Caco-2 (cell line): ENCODE data around the gene ZNF385C. TPM values are rescaled to one million over a fixed set of nuclear protein-coding genes. Genes with fewer than 3 reads are reported as not detected.

ENCODE experiments used
- BruUV-seq: library from RNA; stranded (reverse); fragments of 400-500 nt; replicated peaks from 2 replicates; lab custom pipeline; 2021; lab: Mats Ljungman, UMichigan
- CTCF ChIA-PET: fragments of 300-600 bp; sonication (Branson Sonifier 250); formaldehyde crosslinking; loops from one replicate; lab custom pipeline; 2022; ENCODE audit warnings: antibody characterized with exemption; lab: Charles Lee
- POLR2A ChIA-PET: fragments of 300-600 bp; sonication (Branson Sonifier 250); formaldehyde crosslinking; loops from one replicate; lab custom pipeline; 2022; ENCODE audit warnings: antibody characterized with exemption; lab: Charles Lee
- DNase-seq, 2 experiments: peaks; one replicate each; pipeline versions ENCODE4 v3.0.0 to v3.0.0-alpha.2; 2020 to 2022
- H3K27me3 ChIP-seq: replicated peaks from 2 replicates; pipeline ENCODE4 v1.6.0; 2011; ENCODE audit warnings: low read length; ENCODE audit not compliant: control insufficient read depth, insufficient read depth
- H3K36me3 ChIP-seq: 2 replicates; pipeline ENCODE4 v1.5.1; 2011; ENCODE audit warnings: low read length; ENCODE audit not compliant: control insufficient read depth, insufficient read depth
- H3K4me1 ChIP-seq: fragments of 250-450 bp; sonication (Bioruptor Pico); 2 replicates; pipeline ENCODE4 v1.5.1; 2020; ENCODE audit warnings: mild to moderate bottlenecking
- H3K4me3 ChIP-seq: 2 replicates; pipeline ENCODE4 v1.5.1; 2011; ENCODE audit warnings: low read depth, mild to moderate bottlenecking, control low read depth, low read length
- H3K9me3 ChIP-seq: fragments of 250-450 bp; sonication (Bioruptor Pico); 2 replicates; pipeline ENCODE4 v1.5.1; 2020; ENCODE audit warnings: mild to moderate bottlenecking, moderate library complexity
- H3K27ac Mint-ChIP-seq: one replicate; pipeline ENCODE4 v1.8.0; 2022; ENCODE audit warnings: mixed read lengths; ENCODE audit not compliant: unreplicated experiment
- H3K27me3 Mint-ChIP-seq: one replicate; pipeline ENCODE4 v1.8.0; 2022; ENCODE audit warnings: mixed read lengths; ENCODE audit not compliant: insufficient read depth, unreplicated experiment
- H3K36me3 Mint-ChIP-seq: one replicate; pipeline ENCODE4 v1.8.0; 2022; ENCODE audit warnings: mild to moderate bottlenecking, mixed read lengths; ENCODE audit not compliant: insufficient read depth, unreplicated experiment
- H3K4me1 Mint-ChIP-seq: one replicate; pipeline ENCODE4 v1.8.0; 2022; ENCODE audit warnings: low read depth, mixed read lengths; ENCODE audit not compliant: unreplicated experiment
- H3K4me3 Mint-ChIP-seq: one replicate; pipeline ENCODE4 v1.8.0; 2022; ENCODE audit warnings: mild to moderate bottlenecking, moderate library complexity, mixed read lengths; ENCODE audit not compliant: unreplicated experiment
- H3K9me3 Mint-ChIP-seq: one replicate; pipeline ENCODE4 v1.8.0; 2022; ENCODE audit warnings: mixed read lengths; ENCODE audit not compliant: unreplicated experiment
- CTCF ChIP-seq, 2 experiments: fragments of 200-600 bp in 1 of 2; IDR thresholded peaks; 1 replicate in 1 of 2; 2 replicates in 1 of 2; pipeline versions ENCODE4 v1.5.1 to v1.8.0; 2011 to 2022; ENCODE audit warnings: antibody characterized with exemption in 1 of 2, control low read depth in 1 of 2, inconsistent platforms in 1 of 2, low read depth in 1 of 2, low read length in 1 of 2, mild to moderate bottlenecking in 1 of 2, moderate library complexity in 1 of 2; ENCODE audit not compliant: insufficient read depth in 1 of 2, severe bottlenecking in 1 of 2, unreplicated experiment in 1 of 2
- intact Hi-C: fragments of 100-400 bp; cut with micrococcal nuclease; formaldehyde crosslinking; loops from one replicate; pipeline ENCODE4 v1.10.0; 2022; ENCODE audit not compliant: unreplicated experiment
- total RNA-seq: library from RNA; stranded (reverse); gene quantifications from 2 replicates; pipeline ENCODE4 v1.2.3, GENCODE V29; 2022

ZNF385C gene
- total RNA-seq, 1 experiment from 2014 or later, result 1.5 TPM

- CTCF ChIA-PET, result interaction anchor here (0.6 to 0.9 kb wide), 3 partner anchors 10 to 336 kb away, joined by 3 read pairs; no protein-coding TSS in a partner anchor
- Histone ChIP-seq H3K27me3 (no peaks in the 10 kb centered on the region), H3K4me1 (peaks cover 16% of the 10 kb centered on the region), H3K9me3 (no peaks in the 10 kb centered on the region), H3K36me3 (no peaks in the 10 kb centered on the region), H3K4me3 (peak overlapping the region; percentile 65)
- no peak for DNase-seq
- Mint-ChIP-seq H3K27me3 (no peaks in the 10 kb centered on the region), H3K36me3 (no peaks in the 10 kb centered on the region), H3K4me3 (peak overlapping the region; percentile 92), H3K4me1 (peaks cover 26% of the 10 kb centered on the region), H3K27ac (peak overlapping the region; percentile 63), H3K9me3 (no peaks in the 10 kb centered on the region)
- BruUV-seq, result TSS peak; percentile 63
- intact Hi-C loops, result no loop called here
- POLR2A ChIA-PET, result interaction anchor here (0.7 kb wide), 1 partner anchor 29 kb away, joined by 3 read pairs; no protein-coding TSS in a partner anchor
- TF ChIP-seq CTCF (IDR thresholded peaks at IDR 0.05; ENCODE audit: insufficient read depth in 1 of 2, low read depth in 1 of 2, low read length in 1 of 2, severe bottlenecking in 1 of 2, unreplicated experiment in 1 of 2), result no peak
These were observed 47.3 kb downstream of the ZNF385C start for GRCh38 chr17:42051013-42051400.

- intact Hi-C loops, result loop anchor here (1.0 kb wide), 1 partner anchor 25 kb away; no protein-coding TSS in a partner anchor
- Mint-ChIP-seq H3K4me3 (peak within 1 kb of the TSS; percentile 92), H3K36me3 (no peaks in the 10 kb centered on the region), H3K27ac (peak within 1 kb of the TSS; percentile 63), H3K27me3 (no peaks in the 10 kb centered on the region), H3K4me1 (peaks cover 26% of the 10 kb centered on the region), H3K9me3 (no peaks in the 10 kb centered on the region)
- TF ChIP-seq CTCF (IDR thresholded peaks at IDR 0.05; ENCODE audit: insufficient read depth in 1 of 2, low read depth in 1 of 2, low read length in 1 of 2, severe bottlenecking in 1 of 2, unreplicated experiment in 1 of 2), result peak; percentile 58 to 63
- peaks cover 16% of the 10 kb centered on the region for H3K4me1 ChIP-seq
- ChIA-PET POLR2A (interaction anchor here (0.7 kb wide), 1 partner anchor 29 kb away, joined by 3 read pairs; no protein-coding TSS in a partner anchor), CTCF (interaction anchor here (0.6 to 0.8 kb wide), 3 partner anchors 87 to 337 kb away, joined by 3 to 5 read pairs (median 3); no protein-coding TSS in a partner anchor)
- no peaks in the 10 kb centered on the region for H3K36me3 ChIP-seq
- no peaks in the 10 kb centered on the region for H3K27me3 ChIP-seq
- no peaks in the 10 kb centered on the region for H3K9me3 ChIP-seq
- DNase-seq, result peak; percentile 83 to 89
- BruUV-seq, result no TSS peak
- peak within 1 kb of the TSS; percentile 65 for H3K4me3 ChIP-seq
These were observed 47.8 kb downstream of the ZNF385C start, which contains the start of gene C17orf113 for GRCh38 chr17:42050393-42051012. C17orf113 (minus strand) TSS chr17:42050601; CDS start chr17:42043376, 7,225 bp downstream.

GRCh38 chr17:42049834-42050392 is 48.4 kb downstream of the ZNF385C start:
- Histone ChIP-seq H3K4me1 (peaks cover 16% of the 10 kb centered on the region), H3K27me3 (no peaks in the 10 kb centered on the region), H3K36me3 (no peaks in the 10 kb centered on the region), H3K9me3 (no peaks in the 10 kb centered on the region), H3K4me3 (peak overlapping the region; percentile 65)
- Mint-ChIP-seq H3K4me1 (peaks cover 20% of the 10 kb centered on the region), H3K36me3 (no peaks in the 10 kb centered on the region), H3K27ac (peak overlapping the region; percentile 48), H3K4me3 (peak overlapping the region; percentile 92), H3K27me3 (no peaks in the 10 kb centered on the region), H3K9me3 (no peaks in the 10 kb centered on the region)
- DNase-seq, result peak in 1 of 2 experiments; percentile 42
- ChIA-PET CTCF (interaction anchor here (0.7 to 1.0 kb wide), 6 partner anchors 21 to 87 kb away, joined by 3 to 6 read pairs (median 4); partner anchors contain the start of gene NKIRAS2), POLR2A (interaction anchor here (0.6 kb wide), 1 partner anchor 315 kb away, joined by 4 read pairs; no protein-coding TSS in a partner anchor)
- BruUV-seq, result no TSS peak
- TF ChIP-seq CTCF (IDR thresholded peaks at IDR 0.05; ENCODE audit: insufficient read depth in 1 of 2, low read depth in 1 of 2, low read length in 1 of 2, severe bottlenecking in 1 of 2, unreplicated experiment in 1 of 2), result no peak
- intact Hi-C loops, result loop anchor here (1.0 kb wide), 1 partner anchor 25 kb away; no protein-coding TSS in a partner anchor
